GM12878 (cell line): ENCODE data around the gene IL4I1. TPM values are rescaled to one million over a fixed set of nuclear protein-coding genes. Genes with fewer than 3 reads are reported as not detected.
A peak's percentile ranks its signal among the peaks of the same experiment; 100 is the strongest.

Experiments
- ATAC-seq: fragments of 200-7000 bp; cut with Tn5 transposase; 3 replicates; pipeline ENCODE4 v1.9.1; 2020; ENCODE audit warnings: mild to moderate bottlenecking, moderate library complexity
- BruUV-seq: library from RNA; stranded (reverse); fragments of 400-500 nt; replicated peaks from 2 replicates; lab custom pipeline; 2021; lab: Mats Ljungman, UMichigan
- CTCF ChIA-PET: fragments of 300-600 bp; sonication (Branson Sonifier 250); formaldehyde crosslinking; extraction: SDS; loops from one replicate; lab custom pipeline; 2021; ENCODE audit warnings: inconsistent platforms; lab: Yijun Ruan, JAX
- POLR2A ChIA-PET: fragments of 350-600 bp; formaldehyde crosslinking; extraction: SDS; loops from one replicate; lab custom pipeline; 2021; ENCODE audit warnings: inconsistent platforms; lab: Charles Lee
- RAD21 ChIA-PET: fragments of 300-600 bp; sonication (Branson Sonifier 250); formaldehyde crosslinking; loops from one replicate; lab custom pipeline; 2023; ENCODE audit warnings: antibody characterized with exemption; ENCODE audit not compliant: unreplicated experiment; lab: Charles Lee
- SMC1A ChIA-PET: fragments of 300-600 bp; sonication (Branson Sonifier 250); formaldehyde crosslinking; loops from one replicate; lab custom pipeline; 2023; ENCODE audit not compliant: unreplicated experiment, uncharacterized antibody; lab: Charles Lee
- DNase-seq: peaks from one replicate; pipeline ENCODE4 v3.0.0-alpha.2; 2011; ENCODE audit warnings: low read depth, low spot score
- FAIRE-seq: peaks from 3 replicates; lab custom pipeline; 2011; peaks lifted over from hg19 to GRCh38; lab: Jason Lieb, UNC
- H2AFZ ChIP-seq: 2 replicates; pipeline ENCODE4 v1.6.0; 2011; ENCODE audit warnings: low read depth, low read length, control low read depth; ENCODE audit not compliant: control insufficient read depth
- H3K27ac ChIP-seq: 2 replicates; pipeline ENCODE4 v1.5.1; 2011; ENCODE audit warnings: control low read depth; ENCODE audit not compliant: control insufficient read depth, insufficient read depth
- H3K27me3 ChIP-seq, 2 experiments: replicated peaks in 1 of 2; 2 replicates each; pipeline versions ENCODE4 v1.6.0 to v1.6.1; 2011; ENCODE audit warnings: low read length in 1 of 2; ENCODE audit not compliant: control insufficient read depth in 2 of 2, insufficient read depth in 2 of 2
- H3K36me3 ChIP-seq, 2 experiments: 2 replicates each; pipeline ENCODE4 v1.5.1; 2011; ENCODE audit warnings: low read length in 1 of 2; ENCODE audit not compliant: control insufficient read depth in 2 of 2, insufficient read depth in 2 of 2
- H3K4me1 ChIP-seq: 2 replicates; pipeline ENCODE4 v1.6.1; 2011; ENCODE audit warnings: mild to moderate bottlenecking, low read length, moderate library complexity, mixed read lengths; ENCODE audit not compliant: control insufficient read depth, insufficient read depth
- H3K4me2 ChIP-seq: 2 replicates; pipeline ENCODE4 v1.6.0; 2011; ENCODE audit warnings: control low read depth; ENCODE audit not compliant: control insufficient read depth, insufficient read depth
- H3K4me3 ChIP-seq: fragments of 200-600 bp; sonication (generic); 2 replicates; pipeline ENCODE4 v1.5.1; 2016
- H3K79me2 ChIP-seq: 2 replicates; pipeline ENCODE4 v1.6.0; 2011; ENCODE audit warnings: low read length; ENCODE audit not compliant: control insufficient read depth, insufficient read depth
- H3K9ac ChIP-seq: 2 replicates; pipeline ENCODE4 v1.8.0; 2011; ENCODE audit warnings: low read length, control low read depth, mixed read lengths; ENCODE audit not compliant: control insufficient read depth, insufficient read depth
- H3K9me3 ChIP-seq: replicated peaks from 3 replicates; pipeline ENCODE4 v1.5.1; 2011; ENCODE audit warnings: mild to moderate bottlenecking, low read length; ENCODE audit not compliant: control insufficient read depth, insufficient read depth
- H4K20me1 ChIP-seq: 2 replicates; pipeline ENCODE4 v1.6.0; 2011; ENCODE audit not compliant: control insufficient read depth, insufficient read depth
- BCL3 ChIP-seq: IDR thresholded peaks from 2 replicates; pipeline ENCODE4 v1.6.1; 2011; ENCODE audit warnings: borderline replicate concordance, low read depth, mild to moderate bottlenecking, moderate library complexity, low read length; ENCODE audit not compliant: insufficient read depth, poor library complexity, severe bottlenecking
- CBX5 ChIP-seq: sonication (generic); IDR thresholded peaks from 2 replicates; pipeline ENCODE4 v1.6.1; 2016; ENCODE audit warnings: low read depth, moderate library complexity, mild to moderate bottlenecking, inconsistent platforms
- CHD1 ChIP-seq: IDR thresholded peaks from 2 replicates; pipeline ENCODE4 v1.6.1; 2012; ENCODE audit warnings: low read depth, low read length, improper control_type of control experiment
- EED ChIP-seq: sonication (generic); IDR thresholded peaks from 2 replicates; pipeline ENCODE4 v1.6.1; 2016; ENCODE audit warnings: antibody characterized with exemption, low read depth
- FOS ChIP-seq: IDR thresholded peaks from 3 replicates; pipeline ENCODE4 v1.6.1; 2011; ENCODE audit warnings: borderline replicate concordance; ENCODE audit not compliant: insufficient read length; ENCODE audit errors: extremely low read depth
- IKZF1 ChIP-seq: fragments of 450-650 bp; conservative IDR thresholded peaks from 2 replicates; pipeline ENCODE4 v1.6.1; 2017; ENCODE audit warnings: antibody characterized with exemption, mild to moderate bottlenecking
- JUNB ChIP-seq: IDR thresholded peaks from 2 replicates; pipeline ENCODE4 v1.6.1; 2016; ENCODE audit warnings: antibody characterized with exemption, mild to moderate bottlenecking
- JUND ChIP-seq: IDR thresholded peaks from 2 replicates; pipeline ENCODE4 v1.6.1; 2012; ENCODE audit warnings: low read depth, mild to moderate bottlenecking, low read length, improper control_type of control experiment, moderate library complexity
- KDM1A ChIP-seq: fragments of 200-600 bp; sonication (generic); IDR thresholded peaks from 2 replicates; pipeline ENCODE4 v1.6.1; 2016; ENCODE audit warnings: borderline replicate concordance
- MTA3 ChIP-seq: IDR thresholded peaks from 2 replicates; pipeline ENCODE4 v1.6.1; 2012; ENCODE audit warnings: low read length, inconsistent platforms, borderline replicate concordance
- MYB ChIP-seq: fragments of 150-350 bp; IDR thresholded peaks from 2 replicates; pipeline ENCODE4 v1.6.1; 2014; ENCODE audit warnings: mild to moderate bottlenecking, low read depth, low read length, borderline replicate concordance
- NFYB ChIP-seq: IDR thresholded peaks from 2 replicates; pipeline ENCODE4 v1.6.1; 2011; ENCODE audit warnings: low read depth, mild to moderate bottlenecking, low read length, improper control_type of control experiment, moderate library complexity; ENCODE audit not compliant: insufficient read depth
- POLR2A ChIP-seq: IDR thresholded peaks from 2 replicates; pipeline ENCODE4 v1.6.1; 2011; ENCODE audit warnings: low read depth, mild to moderate bottlenecking, low read length
- RBBP5 ChIP-seq: fragments of 200-600 bp; sonication (generic); conservative IDR thresholded peaks from 2 replicates; pipeline ENCODE4 v1.6.1; 2016
- SMC3 ChIP-seq: IDR thresholded peaks from 2 replicates; pipeline ENCODE4 v1.6.1; 2011; ENCODE audit warnings: low read length, improper control_type of control experiment, borderline replicate concordance
- SREBF2 ChIP-seq: IDR thresholded peaks from 2 replicates; pipeline ENCODE4 v1.6.1; 2012; ENCODE audit warnings: mild to moderate bottlenecking, low read length
- TARDBP ChIP-seq: IDR thresholded peaks from 2 replicates; pipeline ENCODE4 v1.6.1; 2016; ENCODE audit warnings: borderline replicate concordance
- YY1 ChIP-seq: IDR thresholded peaks from 2 replicates; pipeline ENCODE4 v1.6.1; 2011; ENCODE audit warnings: low read depth, mild to moderate bottlenecking, low read length
- ZNF207 ChIP-seq: fragments of 450-650 bp; IDR thresholded peaks from 2 replicates; pipeline ENCODE4 v1.6.1; 2014; ENCODE audit warnings: antibody characterized with exemption, mild to moderate bottlenecking, borderline replicate concordance
- ZNF274 ChIP-seq: IDR thresholded peaks from one replicate; pipeline ENCODE4 v1.8.0; 2011; ENCODE audit not compliant: insufficient read length, insufficient read depth
- WGBS: methylation state at CpG from one replicate; pipeline ENCODE4 v1.1.6; 2016; ENCODE audit warnings: low lambda C conversion rate; ENCODE audit not compliant: insufficient replicate concordance, insufficient coverage; ENCODE audit errors: missing lambda C conversion rate; 5-methylcytosine and 5-hydroxymethylcytosine counted together
- in situ Hi-C: fragments of 300-500 bp; cut with MboI; formaldehyde crosslinking; loops from 9 replicates; pipeline ENCODE4 v1.14.3; 2018; ENCODE audit warnings: mixed read lengths
- intact Hi-C: fragments of 100-400 bp; cut with micrococcal nuclease; formaldehyde crosslinking; loops from one replicate; pipeline ENCODE4 v1.14.2; 2022; ENCODE audit not compliant: unreplicated experiment
- polyA plus RNA-seq, 11 experiments: library from polyadenylated mRNA; depleted of rRNA in 4 of 11; unstranded in 6 of 11; stranded (reverse) in 5 of 11; fragments of >200 nt; fragmentation: Nextera tagmentation in 4 of 11; fragmentation: Illumina TruSeq in 1 of 11; extraction: Ambion mirVana in 4 of 11; extraction: Trizol in 1 of 11; gene quantifications; 1 replicate in 1 of 11; 2 replicates in 10 of 11; pipeline versions ENCODE4 v1.2.1 to v1.2.3, GENCODE V29; 2011 to 2016; ENCODE audit warnings: inconsistent platforms in 2 of 11, missing spikeins in 2 of 11, low read depth in 1 of 11
- total RNA-seq, 4 experiments: library from RNA; depleted of rRNA in 3 of 4; stranded (reverse); fragments of >200 nt in 3 of 4; fragmentation: Illumina TruSeq in 1 of 4; extraction: Trizol in 1 of 4; gene quantifications; 2 replicates each; pipeline versions ENCODE4 v1.2.1 to v1.2.3, GENCODE V29; 2013 to 2021

IL4I1 gene
- total and polyA plus RNA-seq, 10 of the 15 experiments (the other 5 are each of a cell fraction or from before 2014, with no cell fraction given), result 0.62 to 83.8 (median 42.8) TPM

DNA sequence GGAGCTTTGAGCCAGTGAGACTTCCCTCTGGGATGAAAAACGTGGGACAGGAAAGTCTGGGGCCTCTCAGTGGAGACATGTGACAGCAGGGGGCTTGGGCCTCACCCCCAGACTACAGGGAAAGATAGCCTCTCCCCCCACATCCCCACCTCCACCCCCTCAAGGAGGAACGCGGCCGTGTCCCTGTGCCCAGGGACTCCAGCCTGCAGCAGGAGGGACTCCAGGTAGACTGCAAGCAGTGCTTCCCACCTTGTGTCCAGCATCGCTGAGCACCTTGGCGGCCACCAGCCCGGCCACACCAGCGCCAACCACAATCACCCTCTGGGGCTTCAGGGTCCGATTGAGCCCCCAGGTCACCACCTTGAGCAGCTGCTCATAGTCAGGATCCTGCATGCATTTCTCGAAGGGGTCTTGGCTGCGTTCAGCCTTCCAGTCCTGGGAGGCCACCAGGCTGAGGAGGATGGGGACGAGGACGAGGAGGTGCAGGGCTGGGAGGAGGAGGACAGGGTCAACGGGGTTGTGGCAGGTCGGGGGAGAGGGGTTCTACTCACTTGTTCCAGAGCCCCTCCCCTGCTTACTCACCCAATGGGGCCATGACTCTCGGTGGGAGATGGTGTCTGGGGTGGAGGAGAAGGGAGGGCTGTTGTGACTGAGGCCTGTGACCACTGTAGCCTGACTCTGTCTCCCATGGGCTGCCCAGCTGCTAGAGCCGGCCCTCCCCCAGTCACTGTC lies 955 bp downstream of the IL4I1 start:
- intact Hi-C loops, result loop anchor here (2.0 kb wide), 2 partner anchors 19 to 33 kb away; partner anchors contain the start of genes AKT1S1, ATF5, NUP62 and TBC1D17
- Histone ChIP-seq H3K9ac (peak overlapping the region; percentile 78), H3K9me3 (no peaks in the 10 kb centered on the region; the same call in 2 of the 3 replicates), H3K4me2 (peak overlapping the region; percentile 86), H3K27ac (peak overlapping the region; percentile 91), H2AFZ (no peak overlapping the region; the same call in none of the 2 replicates), H4K20me1 (no peaks in the 10 kb centered on the region), H3K79me2 (peaks cover 42% of the 10 kb centered on the region), H3K4me1 (peaks cover 39% of the 10 kb centered on the region), H3K4me3 (peak overlapping the region; percentile 77), H3K27me3 (no peaks in the 10 kb centered on the region), H3K36me3 (no peaks in the 10 kb centered on the region; a peak in 2 of 4 replicates)
- TSS peak; percentile 82 for BruUV-seq
- ChIA-PET CTCF (interaction anchor here (0.8 to 6.3 kb wide), 7 partner anchors 9 to 88 kb away, joined by 3 to 71 read pairs (median 3); partner anchors contain the start of gene NUP62), RAD21 (interaction anchor here (1.1 to 5.4 kb wide), 7 partner anchors 9 to 32 kb away, joined by 3 to 66 read pairs (median 26); partner anchors contain the start of genes ATF5 and NUP62), POLR2A (interaction anchor here (0.6 to 8.2 kb wide), 14 partner anchors 8 to 525 kb away, joined by 3 to 116 read pairs (median 8); partner anchors contain the start of genes AKT1S1, ATF5, NUP62 and TBC1D17), SMC1A (interaction anchor here (2.4 to 7.3 kb wide), 3 partner anchors 9 to 32 kb away, joined by 6 to 110 read pairs (median 78); partner anchors contain the start of genes ATF5 and NUP62)
- ATAC-seq (peak; percentile 41), FAIRE-seq (peak; percentile 70), DNase-seq (no peak)
- 2% methylated on average over 17 of the region's 17 CpGs for WGBS
- in situ Hi-C loops, result loop anchor here (25.0 kb wide), 1 partner anchor 1258 kb away; the partner anchor contains the start of genes CA11 and DBP
- no peak for TF ChIP-seq MYB
- no peak for TF ChIP-seq MTA3
- TF ChIP-seq KDM1A, result no peak
- TF ChIP-seq SMC3, result peak; percentile 23; the same call in 1 of the 2 replicates
- TF ChIP-seq FOS, result no peak
- no peak for TF ChIP-seq CHD1
- no peak for TF ChIP-seq YY1
- no peak for TF ChIP-seq ZNF274
- TF ChIP-seq ZNF207, result no peak
- TF ChIP-seq JUNB, result no peak
- peak; percentile 47; the same call in 1 of the 2 replicates for TF ChIP-seq POLR2A
- no peak; the same call in 1 of the 2 replicates for TF ChIP-seq EED
- no peak for TF ChIP-seq JUND
- no peak for TF ChIP-seq NFYB
- no peak for TF ChIP-seq RBBP5
- no peak for TF ChIP-seq TARDBP
- no peak for TF ChIP-seq BCL3
- no peak; the same call in 1 of the 2 replicates for TF ChIP-seq IKZF1
- TF ChIP-seq CBX5, result no peak
- no peak for TF ChIP-seq SREBF2
